ENCODE results near the gene SEH1L.
"Not testable (repeated sequence)": the region's sequence is repeated elsewhere in the genome, so short reads cannot be mapped to it uniquely, and the experiment has no call there.

GRCh38 chr18:12980065-12980464, 32.3 kb downstream of the SEH1L start:
- not testable (repeated sequence) for TF ChIP-seq SP1 (IDR thresholded peaks at IDR 0.05; ENCODE audit: low read depth, low read length); TCF12 (IDR thresholded peaks at IDR 0.05; ENCODE audit: low read depth, low read length); ZNF687 (IDR thresholded peaks at IDR 0.05); FOS (IDR thresholded peaks at IDR 0.05; ENCODE audit: borderline replicate concordance, extremely low read depth, insufficient read length); DPF2 (IDR thresholded peaks at IDR 0.05); CTCF (IDR thresholded peaks at IDR 0.05 in 2 of 3, conservative IDR thresholded peaks at IDR 0.05 in 1 of 3; ENCODE audit: control insufficient read depth in 2 of 3, extremely low read depth in 1 of 3, insufficient read depth in 1 of 3, low read depth in 3 of 3, low read length in 3 of 3); MEF2B (IDR thresholded peaks at IDR 0.05; ENCODE audit: partially characterized antibody, poor library complexity, severe bottlenecking); POLR2A (IDR thresholded peaks at IDR 0.05; ENCODE audit: low read depth, low read length); HDGF (IDR thresholded peaks at IDR 0.05); NFYB (IDR thresholded peaks at IDR 0.05; ENCODE audit: insufficient read depth, low read depth, low read length); HDAC6 (IDR thresholded peaks at IDR 0.05; ENCODE audit: unreplicated experiment); MLLT1 (IDR thresholded peaks at IDR 0.05)
